ENCODE results near the gene ANKDD1B.

Gene ANKDD1B

GRCh38 chr5:75616971-75617621, 5.8 kb downstream of the ANKDD1B start:
- no peak for DNase-seq

- no peak for DNase-seq
Measured at GRCh38 chr5:75617736-75618352, 6.6 kb downstream of the ANKDD1B start.

- no peak for DNase-seq
Measured at GRCh38 chr5:75620184-75620959, 9.1 kb downstream of the ANKDD1B start.

GRCh38 chr5:75622564-75622963, 11.3 kb downstream of the ANKDD1B start:
- DNase-seq: no peak

- DNase-seq: no peak
Measured at GRCh38 chr5:75623846-75624245, 12.6 kb downstream of the ANKDD1B start.

GRCh38 chr5:75626959-75627358, 15.7 kb downstream of the ANKDD1B start:
- no peak for DNase-seq

- DNase-seq: no peak
Measured at GRCh38 chr5:75627801-75628200, 16.5 kb downstream of the ANKDD1B start.

GRCh38 chr5:75630875-75631274, 19.6 kb downstream of the ANKDD1B start:
- no peak for DNase-seq

GRCh38 chr5:75632321-75632720, 21.1 kb downstream of the ANKDD1B start:
- DNase-seq: no peak

GRCh38 chr5:75637949-75638348, 26.7 kb downstream of the ANKDD1B start:
- DNase-seq: no peak

- no peak for DNase-seq
Measured at GRCh38 chr5:75639535-75640311, 28.5 kb downstream of the ANKDD1B start.

- DNase-seq: no peak
Measured at GRCh38 chr5:75640395-75640794, 29.1 kb downstream of the ANKDD1B start.

- DNase-seq: no peak
Measured at GRCh38 chr5:75640826-75641225, 29.6 kb downstream of the ANKDD1B start.

GRCh38 chr5:75648712-75649111, 37.5 kb downstream of the ANKDD1B start:
- DNase-seq: no peak

- no peak for DNase-seq
Measured at GRCh38 chr5:75651575-75652238, 40.5 kb downstream of the ANKDD1B start.

- DNase-seq: no peak
Measured at GRCh38 chr5:75653521-75653920, 42.3 kb downstream of the ANKDD1B start.

- DNase-seq: no peak
Measured at GRCh38 chr5:75654693-75655295, 43.5 kb downstream of the ANKDD1B start.

- peak; percentile 27 to 56 for DNase-seq
Measured at GRCh38 chr5:75656311-75657003, 45.2 kb downstream of the ANKDD1B start.

- no peak for DNase-seq
Measured at GRCh38 chr5:75659791-75660450, 48.7 kb downstream of the ANKDD1B start.

- DNase-seq: no peak
Measured at GRCh38 chr5:75660678-75661465, 49.6 kb downstream of the ANKDD1B start.
